GM18951 (cell line): ENCODE data around the gene TESK1.
"Not testable (repeated sequence)": the region's sequence is repeated elsewhere in the genome, so short reads cannot be mapped to it uniquely, and the experiment has no call there.

Source experiments
- POLR2A ChIP-seq: IDR thresholded peaks from 4 replicates; pipeline ENCODE4 v1.6.1; 2011; ENCODE audit warnings: mild to moderate bottlenecking; ENCODE audit not compliant: insufficient read length, insufficient read depth; ENCODE audit errors: extremely low read depth
- in situ Hi-C: fragments of 300-500 bp; cut with MboI; formaldehyde crosslinking; loops from one replicate; pipeline ENCODE4 v1.12.0; 2022; ENCODE audit warnings: low sequenced_read_pairs, mixed read lengths, inconsistent platforms; ENCODE audit not compliant: unreplicated experiment

The TESK1 gene

GRCh38 chr9:35598866-35599590 lies 6.0 kb upstream of the TESK1 start:
- TF ChIP-seq POLR2A: no peak
- in situ Hi-C loops: no loop called here

- in situ Hi-C loops: no loop called here
- no peak for TF ChIP-seq POLR2A
Measured at GRCh38 chr9:35599763-35600604, 5.1 kb upstream of the TESK1 start.

GRCh38 chr9:35603506-35603985 lies 1.5 kb upstream of the TESK1 start:
- TF ChIP-seq POLR2A: no peak
- in situ Hi-C loops: no loop called here

- in situ Hi-C loops: no loop called here
- peak; percentile 59 for TF ChIP-seq POLR2A
Measured at GRCh38 chr9:35603986-35604577, 980 bp upstream of the TESK1 start.

- in situ Hi-C loops: no loop called here
- TF ChIP-seq POLR2A: no peak
Measured at GRCh38 chr9:35605351-35606137, 482 bp downstream of the TESK1 start.

GRCh38 chr9:35606138-35606504 lies 1.1 kb downstream of the TESK1 start:
- in situ Hi-C loops: no loop called here
- TF ChIP-seq POLR2A: no peak

- TF ChIP-seq POLR2A: no peak
- in situ Hi-C loops: no loop called here
Measured at GRCh38 chr9:35606726-35607125, 1.7 kb downstream of the TESK1 start.

GRCh38 chr9:35608221-35608620 lies 3.2 kb downstream of the TESK1 start:
- TF ChIP-seq POLR2A: no peak
- in situ Hi-C loops: no loop called here

GRCh38 chr9:35609001-35609819 lies 4.1 kb downstream of the TESK1 start:
- in situ Hi-C loops: no loop called here
- no peak for TF ChIP-seq POLR2A

GRCh38 chr9:35609820-35610163 lies 4.7 kb downstream of the TESK1 start:
- no peak for TF ChIP-seq POLR2A
- in situ Hi-C loops: no loop called here

- in situ Hi-C loops: no loop called here
- no peak for TF ChIP-seq POLR2A
Measured at GRCh38 chr9:35611230-35611797, 6.3 kb downstream of the TESK1 start.

- in situ Hi-C loops: not testable (repeated sequence)
Measured at GRCh38 chr9:35612066-35612465, 7.0 kb downstream of the TESK1 start.
